HG02759 (cell line): ENCODE measurements around the gene RADIL.
A peak's percentile ranks its signal among the peaks of the same experiment; 100 is the strongest.
"Not testable (repeated sequence)": the region's sequence is repeated elsewhere in the genome, so short reads cannot be mapped to it uniquely, and the experiment has no call there.

Experiments
- ATAC-seq: cut with Tn5 transposase; IDR thresholded peaks from one replicate; pipeline ENCODE4 v1.9.1; 2021; ENCODE audit warnings: mild to moderate bottlenecking, moderate library complexity; ENCODE audit not compliant: unreplicated experiment

Gene RADIL

DNA sequence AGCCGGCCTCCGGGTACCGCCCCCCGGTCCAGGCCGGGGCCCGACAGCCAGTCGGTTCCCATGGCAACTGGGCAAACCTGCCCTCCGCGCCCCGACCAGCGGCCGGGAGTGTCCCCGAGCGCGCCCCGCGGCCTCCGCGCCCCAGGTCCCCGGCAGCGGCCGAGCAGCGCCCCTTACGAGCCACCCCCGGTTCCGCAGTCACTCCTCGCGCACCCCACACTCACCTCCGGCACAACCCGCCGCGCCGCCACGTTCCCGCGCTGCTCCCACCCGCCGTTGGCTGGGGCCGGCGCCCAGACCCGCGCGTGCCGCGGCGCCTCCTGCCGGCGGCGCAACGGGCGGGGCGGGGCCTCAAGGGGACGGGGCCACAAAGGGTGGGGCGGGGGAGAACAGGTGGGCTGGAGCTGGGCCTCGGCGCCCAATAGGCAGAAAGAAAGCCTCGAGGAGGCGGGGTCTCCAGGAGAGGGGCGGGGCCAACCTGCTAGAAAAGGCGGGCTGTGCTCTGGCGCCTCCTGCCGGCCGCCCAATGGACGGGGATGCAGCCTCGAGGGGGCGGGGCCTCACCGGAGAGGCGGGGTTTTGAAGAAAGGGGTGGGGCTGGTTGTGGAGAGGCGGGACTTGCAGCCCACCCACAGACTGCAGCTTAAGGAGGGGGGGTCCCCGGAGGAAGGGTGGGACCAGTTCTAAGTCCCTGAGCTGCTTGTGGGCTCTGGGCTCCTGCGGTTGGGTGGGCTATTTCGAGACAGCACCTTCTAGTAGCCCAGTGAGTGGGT, at the start of gene RADIL:
Gene RADIL, minus strand, starts transcription at position 345 of the 773 bp plus-strand sequence. CDS start 5,577 bp downstream, outside the sequence.
- ATAC-seq: peak; percentile 78

- no peak for ATAC-seq
These were observed 48.4 kb upstream of the RADIL start for GRCh38 chr7:4931943-4932342.

DNA sequence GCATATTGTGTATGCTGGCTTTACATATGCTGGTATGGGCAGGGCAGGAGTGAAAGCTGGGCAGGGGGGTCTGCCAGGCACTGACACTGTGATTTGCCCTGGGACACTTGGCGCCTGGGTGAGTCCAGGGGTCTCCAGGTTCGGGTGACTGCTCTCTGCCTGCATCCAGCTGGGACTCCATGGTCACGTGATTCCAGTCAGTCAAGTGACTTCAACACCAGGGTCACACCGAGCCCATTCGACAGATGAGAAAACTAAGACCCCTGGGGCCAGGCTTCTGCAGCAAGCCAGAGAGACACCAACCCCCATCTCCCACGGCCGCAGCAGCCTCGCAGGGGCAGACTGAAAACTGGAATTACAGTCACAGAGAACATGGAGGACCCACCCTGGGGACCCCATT, 45.5 kb upstream of the RADIL start:
- no peak for ATAC-seq

DNA sequence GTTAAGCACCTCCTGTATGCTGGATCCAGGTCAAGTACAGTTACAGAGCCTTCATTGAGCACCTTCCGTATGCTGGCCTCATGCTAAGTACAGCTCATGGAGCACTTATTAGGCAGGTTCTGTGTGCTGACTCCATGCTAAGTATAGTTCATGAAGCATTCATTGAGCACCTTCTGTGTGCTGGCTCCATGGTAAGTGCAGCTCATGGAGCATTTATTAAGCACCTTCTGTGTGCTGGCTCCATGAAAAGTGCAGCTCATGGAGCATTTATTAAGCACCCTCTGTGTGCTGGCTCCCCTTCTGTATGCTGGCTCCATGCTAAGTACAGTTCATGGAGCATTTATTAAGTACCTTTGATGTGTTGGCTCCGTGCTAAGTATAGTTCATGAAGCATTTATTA, 44.9 kb upstream of the RADIL start:
- no peak for ATAC-seq

DNA sequence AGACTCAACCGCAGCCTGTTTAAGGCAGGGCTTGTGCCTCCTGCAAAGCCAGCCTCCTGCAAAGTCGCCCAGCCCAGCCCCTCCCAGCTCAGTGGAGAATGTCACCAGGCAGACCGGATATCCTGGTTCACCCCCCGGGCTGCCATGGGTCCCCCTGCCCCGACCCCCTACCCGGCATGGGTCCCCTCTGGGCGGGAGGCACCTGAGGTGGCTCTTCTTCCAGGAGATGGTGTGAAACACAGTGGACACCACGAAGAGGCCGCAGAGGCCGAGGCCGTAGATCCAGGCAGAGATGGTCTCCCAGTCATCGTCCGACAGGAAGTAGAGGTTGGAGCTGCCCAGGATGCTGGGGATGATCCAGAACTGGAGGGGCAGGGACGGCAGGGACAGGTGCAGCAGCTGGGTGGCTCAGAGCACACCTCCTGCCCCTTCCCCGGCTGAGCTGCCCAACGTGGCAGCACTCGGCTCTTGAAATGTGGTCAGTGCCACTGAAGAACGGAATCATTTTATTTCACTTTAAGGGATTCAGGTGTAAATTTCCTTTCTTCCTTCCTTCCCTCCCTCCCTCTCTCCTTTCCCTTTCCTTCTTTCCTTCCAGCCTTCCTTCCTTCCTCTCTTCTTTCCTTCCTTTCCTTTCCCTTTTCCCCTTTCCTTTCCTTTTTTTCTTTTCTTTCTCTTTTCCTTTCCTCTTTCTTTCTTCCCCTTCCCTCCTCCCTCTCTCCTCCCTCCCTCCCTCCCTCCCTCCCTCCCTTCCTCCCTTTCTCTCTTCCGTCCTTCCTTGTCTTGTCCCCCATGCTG, 36.7 kb upstream of the RADIL start:
- no peak for ATAC-seq

DNA sequence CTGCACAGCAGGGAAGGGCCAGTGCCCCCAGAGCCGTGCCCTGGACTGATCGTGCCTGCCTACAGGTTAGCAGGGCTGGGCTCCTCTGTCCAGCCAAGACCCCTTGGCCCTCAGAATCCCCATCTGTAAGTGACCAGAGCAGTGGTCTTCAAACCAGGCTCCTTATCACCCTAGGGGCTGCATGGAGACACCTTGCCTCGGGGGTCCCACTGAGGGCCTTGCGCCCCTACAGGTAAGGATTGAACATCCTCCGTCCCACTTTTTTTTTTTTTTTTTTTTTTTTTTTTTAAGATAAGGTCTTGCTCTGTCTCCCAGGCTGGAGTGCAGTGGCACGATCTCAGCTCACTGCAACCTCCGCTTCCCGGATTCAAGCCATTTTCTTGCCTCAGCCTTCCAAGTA, 32.6 kb upstream of the RADIL start:
- ATAC-seq: no peak

GRCh38 chr7:4911111-4911828, 27.8 kb upstream of the RADIL start:
- no peak for ATAC-seq

DNA sequence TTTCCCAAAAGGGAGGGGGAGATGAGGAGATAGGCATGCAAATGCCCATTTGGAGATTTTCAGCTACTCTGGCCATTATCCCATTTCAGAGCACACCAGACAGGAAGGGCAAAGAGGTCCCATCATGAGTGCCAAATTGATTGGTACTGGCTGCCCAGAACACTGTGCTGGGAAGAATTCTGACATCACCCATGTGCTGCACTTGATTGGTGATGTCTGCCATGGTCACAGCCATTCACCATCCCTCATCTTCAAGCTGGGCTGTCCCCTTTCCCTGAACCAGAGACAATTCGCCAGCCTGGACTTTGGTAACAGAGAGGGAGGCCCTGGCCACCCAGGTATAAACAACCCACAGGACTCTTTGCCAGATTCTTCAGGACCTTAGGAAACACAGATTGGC, 23.2 kb upstream of the RADIL start:
- no peak for ATAC-seq

DNA sequence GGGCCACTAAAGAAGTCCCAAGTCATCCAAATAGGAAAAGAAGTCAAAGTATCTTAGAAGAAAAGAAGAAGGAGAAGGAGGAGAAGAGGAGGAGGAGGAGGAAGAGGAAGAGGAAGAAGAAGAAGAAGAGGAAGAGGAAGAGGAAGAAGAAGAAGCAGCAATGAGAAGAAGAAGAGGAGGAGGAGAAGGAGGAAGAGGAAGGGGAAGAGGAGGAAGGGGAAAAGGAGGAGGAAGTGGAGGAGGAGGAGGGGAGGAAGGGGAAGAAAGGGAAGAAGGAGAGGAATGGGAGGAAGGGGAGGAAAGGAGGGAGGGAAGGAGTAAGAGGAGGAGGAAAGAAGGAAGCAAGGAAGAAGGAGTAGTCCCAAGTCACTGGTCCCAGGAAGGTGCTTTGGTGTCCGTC, 21.7 kb upstream of the RADIL start:
- no peak for ATAC-seq

GRCh38 chr7:4904346-4904745, 20.8 kb upstream of the RADIL start:
- ATAC-seq: no peak

GRCh38 chr7:4895766-4896165, 12.2 kb upstream of the RADIL start:
- no peak for ATAC-seq

DNA sequence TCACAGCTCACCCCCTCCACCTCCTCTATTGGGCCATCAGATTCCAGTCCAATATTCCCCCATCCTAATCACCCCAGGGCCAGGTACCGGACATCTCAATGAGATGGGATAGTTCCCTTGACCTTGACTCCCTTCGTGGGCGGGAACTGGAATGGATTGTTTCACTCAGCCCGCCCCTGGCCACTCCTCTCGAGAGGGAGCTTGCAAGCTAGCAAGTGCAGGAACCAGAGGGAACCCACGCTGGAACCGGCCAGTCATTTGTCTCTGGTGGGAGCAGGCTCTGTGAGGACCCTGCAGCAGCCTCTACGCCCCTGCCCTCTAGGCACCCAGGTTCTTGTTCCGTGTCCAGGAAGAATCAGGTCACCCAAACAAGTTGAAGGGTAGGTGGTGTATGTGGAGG, 11.0 kb upstream of the RADIL start:
- no peak for ATAC-seq

- no peak for ATAC-seq
These were observed 10.5 kb upstream of the RADIL start for GRCh38 chr7:4893929-4894475.

GRCh38 chr7:4893188-4893587, 9.7 kb upstream of the RADIL start:
- not testable (repeated sequence) for ATAC-seq

DNA sequence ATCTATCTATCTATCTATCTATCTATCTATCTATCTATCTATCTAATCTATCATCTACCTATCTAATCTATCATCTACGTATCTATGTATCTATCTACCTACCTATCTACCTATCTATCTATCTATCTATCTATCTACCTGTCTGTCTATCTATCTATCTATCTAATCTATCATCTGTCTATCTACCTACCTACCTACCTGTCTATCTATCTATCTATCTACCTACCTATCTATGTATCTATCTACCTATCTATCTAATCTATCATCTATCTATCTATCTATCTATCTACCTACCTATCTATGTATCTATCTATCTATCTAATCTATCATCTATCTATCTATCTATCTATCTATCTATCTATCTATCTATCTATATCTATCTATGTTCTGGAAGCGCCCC, 8.0 kb upstream of the RADIL start:
- not testable (repeated sequence) for ATAC-seq

DNA sequence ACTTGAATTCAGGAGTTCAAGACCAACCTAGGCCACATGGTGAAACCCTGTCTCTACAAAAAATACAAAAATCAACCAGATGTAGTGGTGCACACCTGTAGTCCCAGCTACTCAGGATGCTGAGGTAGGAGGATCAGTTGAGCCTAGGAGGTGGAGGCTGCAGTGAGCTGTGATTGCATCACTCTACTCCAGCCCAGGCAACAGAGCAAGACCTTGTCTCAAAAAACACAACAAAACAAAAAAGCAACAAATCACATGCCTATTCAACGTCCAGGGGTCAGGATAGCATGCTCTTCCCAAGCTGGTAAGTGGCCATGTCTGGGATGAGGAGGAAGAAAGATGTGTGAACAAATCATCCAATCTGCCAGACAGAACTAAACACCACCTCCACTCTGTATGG, 6.2 kb upstream of the RADIL start:
- no peak for ATAC-seq

DNA sequence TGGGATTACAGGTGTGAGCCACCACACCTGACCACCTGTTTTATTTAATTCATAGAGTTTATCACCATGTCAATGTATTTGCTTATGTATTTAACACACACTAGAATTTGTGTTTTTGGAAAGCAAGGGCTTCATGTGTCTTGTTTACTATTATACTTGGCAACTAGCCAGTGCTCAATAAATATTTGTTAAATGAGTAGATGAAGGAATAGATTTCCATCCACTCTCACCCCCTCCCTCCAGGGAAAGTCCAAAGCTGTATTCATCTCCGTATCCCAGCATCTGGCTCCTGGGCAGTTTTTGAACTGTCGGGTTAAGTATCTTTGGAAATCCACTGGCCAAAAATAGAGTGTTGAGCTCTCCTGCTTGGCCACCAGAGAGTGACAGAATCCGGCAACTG, 4.6 kb upstream of the RADIL start:
- no peak for ATAC-seq

DNA sequence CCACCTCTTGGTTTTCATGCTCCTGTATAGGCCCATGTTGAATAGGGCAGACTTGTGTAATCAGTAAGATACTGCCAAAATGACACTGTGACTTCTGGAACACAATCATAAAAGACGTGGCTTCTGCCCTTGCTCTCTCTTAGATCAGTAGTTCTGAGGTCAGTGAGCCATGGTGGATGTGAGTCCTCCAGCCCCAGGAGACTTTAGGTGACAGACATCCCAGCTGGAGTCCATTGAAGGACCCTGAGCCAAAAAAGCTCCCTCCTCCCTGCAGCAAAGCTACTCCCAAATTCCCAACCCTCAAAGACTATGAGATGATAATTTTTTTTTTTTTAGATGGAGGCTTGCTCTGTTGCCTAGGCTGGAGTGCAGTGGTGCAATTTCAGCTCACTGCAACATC, 3.2 kb upstream of the RADIL start:
- ATAC-seq: no peak

DNA sequence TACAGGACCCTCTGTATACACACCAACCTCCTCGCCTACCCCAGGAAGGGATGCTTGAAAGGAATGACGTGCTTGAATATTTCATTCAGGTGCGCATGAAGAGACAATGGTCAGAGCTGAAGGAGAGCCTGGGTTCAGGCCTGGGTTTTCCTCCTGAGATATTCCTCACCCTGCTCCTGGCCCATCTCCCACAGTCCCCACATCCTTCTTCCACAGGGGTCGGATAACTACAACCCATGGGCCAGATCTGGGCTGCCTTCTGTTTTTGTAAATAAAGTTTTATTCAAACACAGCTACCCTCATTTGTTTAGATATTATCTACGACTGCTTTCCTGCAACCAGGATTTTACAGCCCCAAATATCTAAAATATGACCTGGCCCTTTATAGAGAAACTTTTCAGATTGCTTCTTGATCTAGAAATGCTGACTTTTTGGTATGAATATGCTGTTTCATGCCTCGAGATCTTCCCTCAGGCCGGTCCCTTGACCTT, 1.8 kb upstream of the RADIL start:
- ATAC-seq: no peak

DNA sequence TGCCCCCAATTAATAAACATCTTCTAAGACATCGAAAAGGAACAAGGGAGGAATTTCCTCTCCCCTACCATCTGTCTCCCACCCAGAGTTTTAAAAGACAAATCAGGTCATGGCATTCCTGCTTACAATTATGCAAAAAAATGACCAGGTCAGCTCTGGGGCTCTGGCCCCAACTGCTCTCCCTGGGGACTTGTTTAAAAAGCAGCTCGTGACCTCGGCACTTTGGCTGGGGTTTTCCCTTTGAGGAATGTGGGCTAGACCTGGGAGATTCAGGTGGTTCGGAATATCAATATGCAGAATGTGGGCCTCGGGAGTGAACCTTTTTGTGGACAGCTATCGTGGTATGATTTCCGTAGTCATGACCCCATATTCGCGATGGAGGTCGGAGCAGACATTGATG, 648 bp upstream of the RADIL start:
- ATAC-seq: no peak

DNA sequence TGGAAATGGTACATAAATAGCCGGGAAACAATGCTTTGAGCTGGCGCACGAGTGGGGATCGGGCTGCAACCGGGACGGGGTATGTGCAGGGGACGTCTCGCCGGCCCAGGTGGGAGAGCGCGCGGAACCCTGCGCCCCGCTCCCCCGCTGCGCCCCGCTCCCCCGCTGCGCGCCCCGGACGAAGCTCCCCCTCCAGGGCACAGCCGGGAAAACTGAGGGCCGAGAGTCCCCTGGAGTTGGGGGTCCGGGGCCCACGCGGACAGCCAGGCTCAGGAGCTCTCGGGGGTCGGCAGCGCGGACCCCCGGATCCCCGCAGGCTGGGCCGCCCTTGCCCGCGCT, 514 bp downstream of the RADIL start:
- ATAC-seq: no peak
